HG02623 (cell line): Measurements from ENCODE around the gene RGS10.

Experiments used
- ATAC-seq: cut with Tn5 transposase; IDR thresholded peaks from one replicate; pipeline ENCODE4 v1.9.1; 2021; ENCODE audit warnings: moderate library complexity; ENCODE audit not compliant: unreplicated experiment

Gene RGS10

DNA sequence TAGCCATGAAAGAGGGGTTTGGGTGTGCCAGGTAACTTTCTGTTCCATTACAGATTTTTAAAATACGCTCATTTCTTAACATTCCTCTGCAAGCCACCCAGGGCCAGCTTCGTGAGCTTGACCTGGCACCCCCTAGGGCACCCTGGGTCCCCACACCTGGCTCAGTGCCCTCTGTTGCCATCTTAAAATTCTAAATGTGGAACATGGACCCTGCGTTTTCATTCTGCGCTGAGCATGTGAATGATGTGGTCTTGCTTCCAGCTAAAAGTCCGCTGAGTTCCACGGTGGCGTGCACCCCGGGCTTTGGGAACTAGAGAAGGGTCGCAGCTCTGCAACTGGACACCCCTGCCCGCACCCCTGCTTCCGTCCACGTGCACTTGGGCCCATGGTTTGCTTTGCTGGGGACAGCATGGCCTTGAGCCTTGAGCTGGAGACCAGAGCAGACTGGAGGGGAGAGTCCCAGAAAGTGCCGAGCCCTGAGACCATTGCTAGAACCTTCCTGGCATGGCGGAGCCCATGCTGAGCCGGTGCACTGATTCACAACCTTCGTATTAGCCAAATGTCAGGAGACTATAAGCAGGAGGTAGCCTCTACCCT is 91.1 kb downstream of the RGS10 start:
- no peak for ATAC-seq

DNA sequence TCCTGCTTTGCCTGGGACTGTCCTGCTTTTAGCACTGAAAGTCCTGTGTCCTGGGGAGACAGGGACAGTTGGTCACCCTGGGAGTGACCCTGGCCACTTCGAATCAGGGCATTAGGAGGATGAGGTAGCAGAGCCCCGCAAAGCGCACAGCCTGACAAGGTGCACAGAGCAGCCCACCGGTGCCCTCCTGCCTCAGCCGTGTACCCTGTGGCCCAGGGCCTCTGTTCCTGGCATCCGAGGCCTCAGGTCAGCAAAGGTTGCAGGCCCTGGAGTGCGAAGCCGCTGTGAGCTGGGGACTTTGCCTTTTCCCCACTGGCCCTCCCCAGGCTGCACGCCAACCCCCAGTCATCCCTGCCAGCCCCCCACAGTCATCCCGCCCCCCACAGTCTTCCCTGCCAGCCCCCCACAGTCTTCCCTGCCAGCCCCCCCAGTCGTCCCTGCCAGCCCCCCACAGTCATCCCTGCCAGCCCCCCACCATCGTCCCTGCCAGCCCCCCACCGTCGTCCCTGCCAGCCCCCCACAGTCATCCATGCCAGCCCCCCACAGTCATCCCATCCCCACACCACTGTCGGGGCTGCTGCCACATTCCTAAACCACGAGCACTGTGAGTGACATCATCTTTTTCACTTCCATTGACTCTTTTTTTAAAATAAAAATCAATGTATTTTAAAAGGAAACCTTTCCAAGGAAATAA is 91.8 kb downstream of the RGS10 start:
- no peak for ATAC-seq
